ENCODE measurements around the gene AOPEP. TPM values are rescaled to one million over a fixed set of nuclear protein-coding genes. Genes with fewer than 3 reads are reported as not detected.
A peak's percentile ranks its signal among the peaks of the same experiment; 100 is the strongest.

Gene AOPEP
- total RNA-seq, 1 experiment from 2014 or later: 36.4 TPM

DNA sequence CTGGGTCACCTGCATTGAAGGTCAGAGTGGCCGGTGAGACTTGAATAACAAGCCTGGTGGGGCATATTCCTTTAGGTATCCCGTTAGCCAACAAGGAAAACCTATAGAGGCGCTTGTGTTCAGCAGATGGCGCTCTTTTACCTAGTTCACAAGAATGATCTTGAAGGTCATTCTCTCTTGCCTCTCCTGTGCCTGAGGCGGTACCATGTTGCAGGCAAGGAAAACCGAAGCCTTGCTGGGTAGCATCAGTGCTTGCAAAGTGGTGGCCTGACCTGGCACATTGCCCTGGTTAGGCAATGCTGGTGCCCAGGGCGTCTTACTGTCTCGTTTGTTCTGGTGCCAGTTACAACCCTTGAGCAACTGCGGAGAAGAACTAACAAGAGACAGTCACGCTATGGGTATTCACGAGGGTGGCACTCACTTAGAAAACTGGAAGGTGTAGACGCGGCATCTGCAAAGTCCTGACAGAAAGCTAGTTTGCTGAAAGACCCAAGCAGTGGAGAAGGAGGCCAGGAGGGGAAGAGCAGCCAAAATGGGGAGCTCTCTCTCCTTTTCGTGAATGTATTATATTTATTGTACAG lies 56.7 kb downstream of the AOPEP start:
- peaks cover 23% of the 10 kb centered on the region for H3K4me1 ChIP-seq (ENCODE audit: control insufficient read depth, insufficient read depth, low read length)
- ChIA-PET POLR2A (no interaction called here), CTCF (interaction anchor here (0.6 to 0.8 kb wide), 2 partner anchors 10 to 82 kb away, joined by 4 to 6 read pairs; no protein-coding TSS in a partner anchor)
- no peaks in the 10 kb centered on the region for H3K36me3 ChIP-seq (ENCODE audit: control insufficient read depth, insufficient read depth, low read length)
- TF ChIP-seq, protein P1, sequence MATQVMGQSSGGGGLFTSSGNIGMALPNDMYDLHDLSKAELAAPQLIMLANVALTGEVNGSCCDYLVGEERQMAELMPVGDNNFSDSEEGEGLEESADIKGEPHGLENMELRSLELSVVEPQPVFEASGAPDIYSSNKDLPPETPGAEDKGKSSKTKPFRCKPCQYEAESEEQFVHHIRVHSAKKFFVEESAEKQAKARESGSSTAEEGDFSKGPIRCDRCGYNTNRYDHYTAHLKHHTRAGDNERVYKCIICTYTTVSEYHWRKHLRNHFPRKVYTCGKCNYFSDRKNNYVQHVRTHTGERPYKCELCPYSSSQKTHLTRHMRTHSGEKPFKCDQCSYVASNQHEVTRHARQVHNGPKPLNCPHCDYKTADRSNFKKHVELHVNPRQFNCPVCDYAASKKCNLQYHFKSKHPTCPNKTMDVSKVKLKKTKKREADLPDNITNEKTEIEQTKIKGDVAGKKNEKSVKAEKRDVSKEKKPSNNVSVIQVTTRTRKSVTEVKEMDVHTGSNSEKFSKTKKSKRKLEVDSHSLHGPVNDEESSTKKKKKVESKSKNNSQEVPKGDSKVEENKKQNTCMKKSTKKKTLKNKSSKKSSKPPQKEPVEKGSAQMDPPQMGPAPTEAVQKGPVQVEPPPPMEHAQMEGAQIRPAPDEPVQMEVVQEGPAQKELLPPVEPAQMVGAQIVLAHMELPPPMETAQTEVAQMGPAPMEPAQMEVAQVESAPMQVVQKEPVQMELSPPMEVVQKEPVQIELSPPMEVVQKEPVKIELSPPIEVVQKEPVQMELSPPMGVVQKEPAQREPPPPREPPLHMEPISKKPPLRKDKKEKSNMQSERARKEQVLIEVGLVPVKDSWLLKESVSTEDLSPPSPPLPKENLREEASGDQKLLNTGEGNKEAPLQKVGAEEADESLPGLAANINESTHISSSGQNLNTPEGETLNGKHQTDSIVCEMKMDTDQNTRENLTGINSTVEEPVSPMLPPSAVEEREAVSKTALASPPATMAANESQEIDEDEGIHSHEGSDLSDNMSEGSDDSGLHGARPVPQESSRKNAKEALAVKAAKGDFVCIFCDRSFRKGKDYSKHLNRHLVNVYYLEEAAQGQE (IDR thresholded peaks at IDR 0.05; ENCODE audit: insufficient read depth in 1 of 2, low read depth in 2 of 2, low read length in 1 of 2): no peak
- TF ChIP-seq POLR2AphosphoS5 (IDR thresholded peaks at IDR 0.05; ENCODE audit: low read depth, low read length): peak; percentile 66
- no peak for TF ChIP-seq SIN3A (IDR thresholded peaks at IDR 0.05; ENCODE audit: borderline replicate concordance, insufficient read depth, low read depth, low read length)
- TF ChIP-seq TCF7L2 (IDR thresholded peaks at IDR 0.05; ENCODE audit: low read depth, low read length): peak; percentile 93
- TF ChIP-seq, protein P2, sequence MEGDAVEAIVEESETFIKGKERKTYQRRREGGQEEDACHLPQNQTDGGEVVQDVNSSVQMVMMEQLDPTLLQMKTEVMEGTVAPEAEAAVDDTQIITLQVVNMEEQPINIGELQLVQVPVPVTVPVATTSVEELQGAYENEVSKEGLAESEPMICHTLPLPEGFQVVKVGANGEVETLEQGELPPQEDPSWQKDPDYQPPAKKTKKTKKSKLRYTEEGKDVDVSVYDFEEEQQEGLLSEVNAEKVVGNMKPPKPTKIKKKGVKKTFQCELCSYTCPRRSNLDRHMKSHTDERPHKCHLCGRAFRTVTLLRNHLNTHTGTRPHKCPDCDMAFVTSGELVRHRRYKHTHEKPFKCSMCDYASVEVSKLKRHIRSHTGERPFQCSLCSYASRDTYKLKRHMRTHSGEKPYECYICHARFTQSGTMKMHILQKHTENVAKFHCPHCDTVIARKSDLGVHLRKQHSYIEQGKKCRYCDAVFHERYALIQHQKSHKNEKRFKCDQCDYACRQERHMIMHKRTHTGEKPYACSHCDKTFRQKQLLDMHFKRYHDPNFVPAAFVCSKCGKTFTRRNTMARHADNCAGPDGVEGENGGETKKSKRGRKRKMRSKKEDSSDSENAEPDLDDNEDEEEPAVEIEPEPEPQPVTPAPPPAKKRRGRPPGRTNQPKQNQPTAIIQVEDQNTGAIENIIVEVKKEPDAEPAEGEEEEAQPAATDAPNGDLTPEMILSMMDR (IDR thresholded peaks at IDR 0.05): peak; percentile 74
- intact Hi-C loops (cut with micrococcal nuclease; ENCODE audit: unreplicated experiment) (loop anchor here (5.0 to 10.0 kb wide), 3 partner anchors 98 to 262 kb away; no protein-coding TSS in a partner anchor), in situ Hi-C loops (cut with HindIII; ENCODE audit: low pct_unique_long_range_greater_than_20kb, low sequenced_read_pairs) (no loop called here)
- peak overlapping the region; percentile 85 for H3K27ac ChIP-seq (ENCODE audit: low read length)
- H3K27me3 ChIP-seq (ENCODE audit: control insufficient read depth, insufficient read depth, low read length): no peaks in the 10 kb centered on the region
- H3K9me3 ChIP-seq (ENCODE audit: control insufficient read depth, insufficient read depth, low read depth, low read length): no peaks in the 10 kb centered on the region
- DNase-seq (ENCODE audit: low read depth, low spot score) (peak; percentile 64), ATAC-seq (peak; percentile 99)
- H3K4me3 ChIP-seq (ENCODE audit: low read depth in 2 of 2, low read length in 2 of 2): no peak overlapping the region; a peak in 1 of 4 replicates
- BruUV-seq (replicated peaks): no TSS peak

DNA sequence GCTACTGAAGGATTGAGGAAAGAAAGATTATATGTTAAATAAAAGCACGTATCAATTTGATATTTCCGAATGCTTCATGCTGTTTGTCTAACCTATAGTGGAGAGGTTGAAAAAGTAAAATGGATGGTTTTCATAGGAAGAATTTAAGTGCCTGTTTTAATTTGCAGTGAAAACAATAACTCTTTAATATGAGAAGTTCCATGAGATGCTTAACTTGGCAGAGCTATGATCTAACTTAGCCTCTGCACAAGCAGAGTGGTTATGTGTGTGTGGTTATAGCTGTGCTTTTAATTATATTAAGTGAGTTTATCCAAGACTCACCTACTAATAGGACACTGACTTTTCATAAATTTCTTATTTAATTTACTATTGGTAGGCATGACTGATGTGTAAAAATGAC lies 57.4 kb downstream of the AOPEP start:
- DNase-seq (ENCODE audit: low read depth, low spot score) (no peak), ATAC-seq (no peak)

More for the DNA sequence above, 57.4 kb downstream of the AOPEP start:
- no peaks in the 10 kb centered on the region for H3K36me3 ChIP-seq (ENCODE audit: control insufficient read depth, insufficient read depth, low read length)
- ChIA-PET POLR2A (no interaction called here), CTCF (interaction anchor here (0.6 to 0.8 kb wide), 2 partner anchors 11 to 83 kb away, joined by 4 to 6 read pairs; no protein-coding TSS in a partner anchor)
- intact Hi-C loops (cut with micrococcal nuclease; ENCODE audit: unreplicated experiment) (loop anchor here (5.0 to 10.0 kb wide), 3 partner anchors 99 to 261 kb away; no protein-coding TSS in a partner anchor), in situ Hi-C loops (cut with HindIII; ENCODE audit: low pct_unique_long_range_greater_than_20kb, low sequenced_read_pairs) (no loop called here)
- TF ChIP-seq, protein P1 (IDR thresholded peaks at IDR 0.05; ENCODE audit: insufficient read depth in 1 of 2, low read depth in 2 of 2, low read length in 1 of 2): no peak
- TF ChIP-seq, protein P2 (IDR thresholded peaks at IDR 0.05): no peak
- no peak for TF ChIP-seq POLR2AphosphoS5 (IDR thresholded peaks at IDR 0.05; ENCODE audit: low read depth, low read length)
- no peak for TF ChIP-seq TCF7L2 (IDR thresholded peaks at IDR 0.05; ENCODE audit: low read depth, low read length)
- TF ChIP-seq SIN3A (IDR thresholded peaks at IDR 0.05; ENCODE audit: borderline replicate concordance, insufficient read depth, low read depth, low read length): no peak
- no peaks in the 10 kb centered on the region for H3K27me3 ChIP-seq (ENCODE audit: control insufficient read depth, insufficient read depth, low read length)
- BruUV-seq (replicated peaks): no TSS peak
- no peaks in the 10 kb centered on the region for H3K9me3 ChIP-seq (ENCODE audit: control insufficient read depth, insufficient read depth, low read depth, low read length)
- peak overlapping the region; percentile 85 for H3K27ac ChIP-seq (ENCODE audit: low read length)
- no peak overlapping the region for H3K4me3 ChIP-seq (ENCODE audit: low read depth in 2 of 2, low read length in 2 of 2)
- H3K4me1 ChIP-seq (ENCODE audit: control insufficient read depth, insufficient read depth, low read length): peaks cover 23% of the 10 kb centered on the region

Measured in Panc1 (cell line).